ENCODE measurements around the gene PLCD3.

DNA sequence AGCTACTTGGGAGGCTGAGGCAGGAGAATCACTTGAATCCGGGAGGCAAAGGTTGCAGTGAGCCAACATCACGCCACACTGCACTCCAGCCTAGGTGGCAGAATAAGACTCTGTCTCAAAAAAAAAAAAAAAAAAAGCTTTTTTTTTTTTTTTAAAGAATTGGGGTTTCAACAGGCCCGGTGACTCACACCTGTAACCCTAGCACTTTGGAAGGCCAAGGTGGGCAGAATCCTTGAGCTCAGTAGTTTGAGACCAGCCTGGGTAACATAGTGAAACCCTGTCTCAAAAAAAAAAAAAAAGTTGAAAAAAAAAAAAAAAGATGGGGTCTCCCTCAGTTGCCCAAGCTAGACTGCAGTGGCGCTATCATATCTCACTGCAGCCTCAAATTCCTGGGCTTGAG, 22.7 kb upstream of the PLCD3 start:
- TF ChIP-seq YY1 (IDR thresholded peaks at IDR 0.05; ENCODE audit: insufficient read depth, insufficient read length) (no peak), SUZ12 (IDR thresholded peaks at IDR 0.05; ENCODE audit: extremely low read depth, insufficient read depth, insufficient read length) (no peak), ZNF274 (IDR thresholded peaks at IDR 0.05; ENCODE audit: low read depth, low read length) (no peak)

Data from NT2/D1 (cell line).